Stomach (tissue), 19 donors: ENCODE measurements around the gene ILF3. TPM values are rescaled to one million over a fixed set of nuclear protein-coding genes. Genes with fewer than 3 reads are reported as not detected.

Experiments
- DNase-seq, 2 donors: peaks; one replicate each; pipeline versions ENCODE4 v3.0.0 to v3.0.0-alpha.2; 2013 to 2019
- H3K27ac ChIP-seq, 5 donors: fragments of 200-600 bp in 4 of 5; sonication (generic) in 4 of 5; one replicate each; pipeline ENCODE4 v1.5.1; 2013 to 2019; ENCODE audit warnings: mild to moderate bottlenecking in 1 of 5, moderate library complexity in 1 of 5
- H3K27me3 ChIP-seq, 3 donors: fragments of 200-600 bp; sonication (generic); one replicate each; pipeline ENCODE4 v1.5.1; 2017 to 2019; ENCODE audit warnings: mixed run types in 1 of 3
- H3K36me3 ChIP-seq, 4 donors: fragments of 200-600 bp; sonication (generic); 1 replicate in 3 of 4; 2 replicates in 1 of 4; pipeline ENCODE4 v1.5.1; 2016 to 2019
- H3K4me1 ChIP-seq, 4 donors: fragments of 200-600 bp; sonication (generic); one replicate each; pipeline ENCODE4 v1.5.1; 2016 to 2019
- H3K4me3 ChIP-seq, 4 donors: fragments of 200-600 bp; sonication (generic) in 3 of 4; one replicate each; pipeline ENCODE4 v1.5.1; 2016 to 2019; ENCODE audit warnings: mild to moderate bottlenecking in 1 of 4
- H3K9me3 ChIP-seq, 4 donors: fragments of 200-600 bp; sonication (generic); one replicate each; pipeline ENCODE4 v1.5.1; 2016 to 2019
- CTCF ChIP-seq, 7 experiments: fragments of 450-650 bp in 4 of 7; fragments of 200-600 bp in 3 of 7; sonication (generic) in 3 of 7; IDR thresholded peaks; one replicate each; pipeline ENCODE4 v1.5.1; 2016 to 2019; ENCODE audit warnings: antibody characterized with exemption in 7 of 7, control low read depth in 2 of 7, mild to moderate bottlenecking in 1 of 7
- EP300 ChIP-seq: sonication (generic); formaldehyde crosslinking; IDR thresholded peaks from one replicate; pipeline ENCODE4 v1.6.1; 2017; ENCODE audit warnings: antibody characterized with exemption
- POLR2A ChIP-seq, 4 donors: fragments of 450-650 bp; IDR thresholded peaks; one replicate each; pipeline ENCODE4 v1.6.1; 2016; ENCODE audit warnings: antibody characterized with exemption in 4 of 4, control low read depth in 2 of 4, mild to moderate bottlenecking in 1 of 4, moderate library complexity in 1 of 4
- POLR2AphosphoS5 ChIP-seq, 3 donors: sonication (generic); formaldehyde crosslinking; IDR thresholded peaks; one replicate each; pipeline ENCODE4 v1.6.1; 2016; ENCODE audit warnings: antibody characterized with exemption in 3 of 3
- WGBS, 5 donors: extraction: QIAGEN DNeasy Blood & Tissue Kit in 3 of 5; methylation state at CpG; one replicate each; pipeline versions ENCODE4 v1.1.5 to v1.1.7; 2013 to 2018; 5-methylcytosine and 5-hydroxymethylcytosine counted together
- intact Hi-C: fragments of 100-400 bp; cut with DNase I; formaldehyde crosslinking; loops from one replicate; pipeline ENCODE4 v1.15.1; 2023; ENCODE audit warnings: low total_unique reads
- long read RNA-seq, 10 donors: transcript quantifications; one replicate each; lab custom pipeline, GENCODE V29; 2026
- polyA plus RNA-seq, 3 donors: library from polyadenylated mRNA; stranded (reverse); fragments of 200-250 nt; gene quantifications; one replicate each; pipeline ENCODE4 v1.2.3, GENCODE V29; 2013
- total RNA-seq, 5 donors: library from RNA; depleted of rRNA; stranded (reverse); fragments of >200 nt; gene quantifications; one replicate each; pipeline versions ENCODE4 v1.1.0 to v1.2.3, GENCODE V29; 2014 to 2016
- donor health status: healthy with polysubstance abuse.
- donor health status: Bipolar disorder and iron deficiency.
- donor health status: healthy.

The ILF3 gene
- total RNA-seq: 100 to 1,000 TPM in 3 of 5 donors, 10 to 100 TPM in 2; 65.3 to 381 (median 142) TPM
- 10 to 100 TPM; 33.5 to 84.2 (median 49.8) TPM for polyA plus RNA-seq
- long read RNA-seq, donor 1, full-length matches to known transcripts: 7 of 7 reads
- long read RNA-seq, donor 1, partial matches to known transcripts: 0 of 7 reads
- long read RNA-seq, donor 1, other reads (novel, unspliced or antisense): 0 of 7 reads
- long read RNA-seq, donor 2, transcript ILF3-221 (3 exons, 2,579 nt): major isoform, 6 of 20 reads
- long read RNA-seq, donor 2, partial matches to known transcripts: 14 of 20 reads
- long read RNA-seq, donor 2, other reads (novel, unspliced or antisense): 0 of 20 reads
- long read RNA-seq, donor 3, transcript ILF3-221 (3 exons, 2,579 nt): major isoform, 7 of 36 reads
- long read RNA-seq, donor 3, partial matches to known transcripts: 26 of 36 reads
- long read RNA-seq, donor 3, other reads (novel, unspliced or antisense): 0 of 36 reads
- long read RNA-seq, donor 4, partial matches to known transcripts: 5 of 5 reads
- long read RNA-seq, donor 4, other reads (novel, unspliced or antisense): 0 of 5 reads
- long read RNA-seq, donor 5, transcript ILF3-221 (3 exons, 2,579 nt): major isoform, 19 of 38 reads
- long read RNA-seq, donor 5, partial matches to known transcripts: 17 of 38 reads
- long read RNA-seq, donor 5, other reads (novel, unspliced or antisense): 0 of 38 reads
- long read RNA-seq, donor 6, full-length matches to known transcripts: 23 of 81 reads
- long read RNA-seq, donor 6, partial matches to known transcripts: 58 of 81 reads
- long read RNA-seq, donor 6, other reads (novel, unspliced or antisense): 0 of 81 reads
- long read RNA-seq, donor 7, transcript ILF3-221 (3 exons, 2,579 nt): major isoform, 13 of 27 reads
- long read RNA-seq, donor 7, partial matches to known transcripts: 13 of 27 reads
- long read RNA-seq, donor 7, other reads (novel, unspliced or antisense): 0 of 27 reads
- long read RNA-seq, donor 8, transcript ILF3-221 (3 exons, 2,579 nt): major isoform, 22 of 70 reads
- long read RNA-seq, donor 8, partial matches to known transcripts: 46 of 70 reads
- long read RNA-seq, donor 8, other reads (novel, unspliced or antisense): 0 of 70 reads
- long read RNA-seq, donor 9, transcript ILF3-221 (3 exons, 2,579 nt): major isoform, 17 of 43 reads
- long read RNA-seq, donor 9, partial matches to known transcripts: 23 of 43 reads
- long read RNA-seq, donor 9, other reads (novel, unspliced or antisense): 0 of 43 reads
- long read RNA-seq, donor 10, transcript ILF3-221 (3 exons, 2,579 nt): major isoform, 9 of 10 reads
- long read RNA-seq, donor 10, partial matches to known transcripts: 0 of 10 reads
- long read RNA-seq, donor 10, other reads (novel, unspliced or antisense): 0 of 10 reads

GRCh38 chr19:10653732-10654609 lies at the start of gene ILF3:
ILF3 (plus strand) TSS chr19:10654346; CDS start chr19:10670606, 16,260 bp downstream.
- Histone ChIP-seq H3K27me3 (no peaks in the 10 kb centered on the region), H3K4me3 (peak within 1 kb of the TSS; percentile 98 to 99 (median 98)), H3K27ac (peak within 1 kb of the TSS; percentile 95 to 100 (median 96)), H3K9me3 (no peaks in the 10 kb centered on the region), H3K36me3 (peaks cover 0 to 12% (median 2%) of the 10 kb centered on the region in 4 donors), H3K4me1 (peaks cover 41 to 57% (median 54%) of the 10 kb centered on the region in 4 donors)
- peak; percentile 100 for DNase-seq
- no peak for TF ChIP-seq EP300
- TF ChIP-seq POLR2A (IDR thresholded peaks at IDR 0.05): peak in 2 of 4 donors; percentile 97 to 99
- peak; percentile 100 for TF ChIP-seq POLR2AphosphoS5 (IDR thresholded peaks at IDR 0.05)
- peak in 1 of 7 experiments; percentile 24 for TF ChIP-seq CTCF (IDR thresholded peaks at IDR 0.05)
- 0 to 1% (median 0%) methylated on average over 39 to 91 of the region's 91 CpGs for WGBS, 5 donors
- intact Hi-C loops: no loop called here

- WGBS, 5 donors: 62 to 78% (median 72%) methylated on average over 5 to 9 of the region's 9 CpGs
- Histone ChIP-seq H3K4me1 (peaks cover 23 to 44% (median 29%) of the 10 kb centered on the region in 4 donors), H3K4me3 (peak overlapping the region in 3 of 4 donors; percentile 86 to 98 (median 92)), H3K36me3 (no peaks in the 10 kb centered on the region), H3K27ac (peak overlapping the region; percentile 74 to 92 (median 89)), H3K9me3 (no peaks in the 10 kb centered on the region), H3K27me3 (no peaks in the 10 kb centered on the region)
- no peak for TF ChIP-seq CTCF (IDR thresholded peaks at IDR 0.05)
- TF ChIP-seq POLR2AphosphoS5 (IDR thresholded peaks at IDR 0.05): peak in 1 of 3 donors; percentile 36
- intact Hi-C loops: no loop called here
- DNase-seq: peak; percentile 20 to 35
Measured at GRCh38 chr19:10604460-10604980, 49.6 kb upstream of the ILF3 start.

GRCh38 chr19:10611907-10612306 lies 42.2 kb upstream of the ILF3 start:
- Histone ChIP-seq H3K27me3 (no peaks in the 10 kb centered on the region), H3K4me3 (no peak overlapping the region), H3K9me3 (no peaks in the 10 kb centered on the region), H3K27ac (peak overlapping the region; percentile 69 to 88 (median 81)), H3K4me1 (peaks cover 30 to 60% (median 39%) of the 10 kb centered on the region in 4 donors), H3K36me3 (no peaks in the 10 kb centered on the region)
- no peak for DNase-seq
- intact Hi-C loops: no loop called here
- TF ChIP-seq CTCF (IDR thresholded peaks at IDR 0.05) (no peak), POLR2A (IDR thresholded peaks at IDR 0.05) (no peak), POLR2AphosphoS5 (IDR thresholded peaks at IDR 0.05) (no peak), EP300 (no peak)
- 61 to 78% (median 72%) methylated on average over 5 of the region's 5 CpGs for WGBS, 5 donors
